ENCODE data around the gene CIAO3. TPM values are rescaled to one million over a fixed set of nuclear protein-coding genes. Genes with fewer than 3 reads are reported as not detected.

Gene CIAO3
- polyA plus RNA-seq, 3 donors: 8.6 to 41.1 (median 11.8) TPM

DNA sequence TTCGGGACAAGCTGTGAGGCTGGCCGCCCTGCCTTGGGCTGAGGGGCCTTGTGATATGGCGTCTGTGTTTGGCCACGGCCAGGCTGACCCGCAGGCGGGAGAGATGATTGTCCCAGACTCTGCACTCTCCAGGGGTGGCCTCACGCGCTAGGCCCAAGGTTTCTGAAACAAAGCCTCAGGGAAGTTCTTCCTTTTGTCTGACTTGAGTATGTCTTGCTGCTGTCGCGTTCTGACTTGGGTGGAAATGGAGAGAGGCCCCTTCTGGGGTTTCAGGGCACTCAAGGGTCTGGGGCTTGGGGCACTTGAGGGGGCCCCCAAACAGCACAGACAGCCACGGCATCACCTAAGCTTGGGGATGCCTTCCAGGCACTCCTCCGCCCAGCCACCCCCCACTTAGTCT is 29.7 kb downstream of the CIAO3 start:
- H3K79me2 ChIP-seq (ENCODE audit: insufficient read depth, low read length): no peaks in the 10 kb centered on the region
- peaks cover 0 to 3% of the 10 kb centered on the region in 2 donors for H3K9me3 ChIP-seq (replicated peaks in 1 of 2; ENCODE audit: control insufficient read depth in 1 of 2, insufficient read depth in 1 of 2, low read length in 2 of 2)
- DNase-seq: no peak
- Mint-ChIP-seq H3K4me1 (peaks cover 4% of the 10 kb centered on the region), H3K27me3 (ENCODE audit: low read depth in 3 of 3) (peaks cover 43 to 74% (median 68%) of the 10 kb centered on the region in 3 donors), H3K27ac (no peak overlapping the region), H3K9me3 (peaks cover 0 to 5% (median 0%) of the 10 kb centered on the region in 7 donors), H3K4me3 (no peak overlapping the region), H3K36me3 (no peaks in the 10 kb centered on the region)
- peaks cover 10 to 18% of the 10 kb centered on the region in 2 donors for H3K4me1 ChIP-seq (ENCODE audit: control insufficient read depth in 1 of 2, insufficient read depth in 2 of 2, low read length in 2 of 2)
- no peak overlapping the region for H3K4me2 ChIP-seq (replicated peaks; ENCODE audit: extremely low read depth, low read length, poor library complexity, severe bottlenecking)
- WGBS (ENCODE audit: insufficient coverage): 74% methylated on average over 8 of the region's 12 CpGs
- H2AFZ ChIP-seq (ENCODE audit: insufficient read depth, low read depth, low read length, poor library complexity, severe bottlenecking): no peak overlapping the region
- H3K4me3 ChIP-seq (replicated peaks in 1 of 3; ENCODE audit: low read depth in 2 of 3, low read length in 3 of 3): no peak overlapping the region
- H3K36me3 ChIP-seq (replicated peaks in 1 of 2; ENCODE audit: control insufficient read depth in 1 of 2, insufficient read depth in 2 of 2, low read length in 2 of 2): no peaks in the 10 kb centered on the region
- TF ChIP-seq, protein P1, sequence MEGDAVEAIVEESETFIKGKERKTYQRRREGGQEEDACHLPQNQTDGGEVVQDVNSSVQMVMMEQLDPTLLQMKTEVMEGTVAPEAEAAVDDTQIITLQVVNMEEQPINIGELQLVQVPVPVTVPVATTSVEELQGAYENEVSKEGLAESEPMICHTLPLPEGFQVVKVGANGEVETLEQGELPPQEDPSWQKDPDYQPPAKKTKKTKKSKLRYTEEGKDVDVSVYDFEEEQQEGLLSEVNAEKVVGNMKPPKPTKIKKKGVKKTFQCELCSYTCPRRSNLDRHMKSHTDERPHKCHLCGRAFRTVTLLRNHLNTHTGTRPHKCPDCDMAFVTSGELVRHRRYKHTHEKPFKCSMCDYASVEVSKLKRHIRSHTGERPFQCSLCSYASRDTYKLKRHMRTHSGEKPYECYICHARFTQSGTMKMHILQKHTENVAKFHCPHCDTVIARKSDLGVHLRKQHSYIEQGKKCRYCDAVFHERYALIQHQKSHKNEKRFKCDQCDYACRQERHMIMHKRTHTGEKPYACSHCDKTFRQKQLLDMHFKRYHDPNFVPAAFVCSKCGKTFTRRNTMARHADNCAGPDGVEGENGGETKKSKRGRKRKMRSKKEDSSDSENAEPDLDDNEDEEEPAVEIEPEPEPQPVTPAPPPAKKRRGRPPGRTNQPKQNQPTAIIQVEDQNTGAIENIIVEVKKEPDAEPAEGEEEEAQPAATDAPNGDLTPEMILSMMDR (IDR thresholded peaks at IDR 0.05): no peak
- no peak overlapping the region for H3K9ac ChIP-seq (ENCODE audit: insufficient read depth, low read length, poor library complexity, severe bottlenecking)
- H3K27ac ChIP-seq (ENCODE audit: low read depth in 1 of 2, low read length in 2 of 2): no peak overlapping the region
- intact Hi-C loops (cut with micrococcal nuclease): loop anchor here (1.0 to 2.0 kb wide), 2 partner anchors 74 kb away; no protein-coding TSS in a partner anchor
- peaks cover 6 to 67% of the 10 kb centered on the region in 2 donors for H3K27me3 ChIP-seq (ENCODE audit: control insufficient read depth in 2 of 2, insufficient read depth in 2 of 2, low read length in 2 of 2)
- H4K20me1 ChIP-seq (ENCODE audit: insufficient read depth, low read length): no peaks in the 10 kb centered on the region

DNA sequence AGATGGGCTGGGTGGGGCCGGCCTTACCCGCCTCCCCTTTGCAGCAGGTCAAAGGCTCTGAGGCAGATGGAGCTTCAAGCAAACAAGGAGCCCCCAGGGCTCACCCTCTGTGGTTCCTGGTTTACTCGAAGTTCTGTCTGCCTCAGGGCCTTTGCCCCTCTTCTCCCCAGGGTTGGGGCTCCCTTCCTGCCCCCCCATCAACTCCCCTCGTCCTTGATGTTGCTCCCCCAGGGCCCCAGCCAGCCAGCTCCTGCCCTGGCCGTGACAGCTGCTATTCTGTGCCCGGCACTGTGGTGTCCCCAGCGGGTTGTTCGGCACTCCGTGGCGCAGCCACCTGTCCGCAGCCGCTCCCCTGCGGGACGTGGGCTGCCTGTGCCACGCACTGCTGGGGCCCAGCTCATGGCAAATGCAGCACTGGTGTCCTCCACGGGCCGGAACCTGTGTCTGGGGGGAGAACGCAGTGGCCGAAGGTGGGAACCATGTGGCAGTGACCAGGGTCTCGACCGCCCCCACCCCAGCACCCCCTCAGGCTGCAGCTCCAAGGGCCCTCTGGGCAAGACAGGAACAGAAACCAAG is 30.2 kb downstream of the CIAO3 start:
- H3K4me2 ChIP-seq (replicated peaks; ENCODE audit: extremely low read depth, low read length, poor library complexity, severe bottlenecking): no peak overlapping the region
- peaks cover 41 to 72% (median 66%) of the 10 kb centered on the region in 3 donors for H3K27me3 Mint-ChIP-seq (ENCODE audit: low read depth in 3 of 3)
- no peak overlapping the region for H3K9ac ChIP-seq (ENCODE audit: insufficient read depth, low read length, poor library complexity, severe bottlenecking)
- no peak for DNase-seq
- no peaks in the 10 kb centered on the region for H3K79me2 ChIP-seq (ENCODE audit: insufficient read depth, low read length)
- H3K4me3 ChIP-seq (replicated peaks in 1 of 3; ENCODE audit: low read depth in 2 of 3, low read length in 3 of 3): no peak overlapping the region
- no peaks in the 10 kb centered on the region for H3K4me1 Mint-ChIP-seq
- no peaks in the 10 kb centered on the region for H3K9me3 ChIP-seq (replicated peaks in 1 of 2; ENCODE audit: control insufficient read depth in 1 of 2, insufficient read depth in 1 of 2, low read length in 2 of 2)
- H3K27ac Mint-ChIP-seq: no peak overlapping the region
- intact Hi-C loops (cut with micrococcal nuclease): loop anchor here (1.0 to 2.0 kb wide), 2 partner anchors 74 to 75 kb away; no protein-coding TSS in a partner anchor
- peaks cover 7 to 13% of the 10 kb centered on the region in 2 donors for H3K4me1 ChIP-seq (ENCODE audit: control insufficient read depth in 1 of 2, insufficient read depth in 2 of 2, low read length in 2 of 2)
- TF ChIP-seq, protein P1 (IDR thresholded peaks at IDR 0.05): no peak
- no peak overlapping the region for H3K27ac ChIP-seq (ENCODE audit: low read depth in 1 of 2, low read length in 2 of 2)
- H3K9me3 Mint-ChIP-seq: peaks cover 0 to 5% (median 0%) of the 10 kb centered on the region in 7 donors
- WGBS (ENCODE audit: insufficient coverage): 75% methylated on average over 21 of the region's 21 CpGs
- no peak overlapping the region for H2AFZ ChIP-seq (ENCODE audit: insufficient read depth, low read depth, low read length, poor library complexity, severe bottlenecking)
- H4K20me1 ChIP-seq (ENCODE audit: insufficient read depth, low read length): no peaks in the 10 kb centered on the region
- H3K4me3 Mint-ChIP-seq: peak overlapping the region in 1 of 2 donors; percentile 26
- H3K36me3 ChIP-seq (replicated peaks in 1 of 2; ENCODE audit: control insufficient read depth in 1 of 2, insufficient read depth in 2 of 2, low read length in 2 of 2): no peaks in the 10 kb centered on the region
- H3K27me3 ChIP-seq (ENCODE audit: control insufficient read depth in 2 of 2, insufficient read depth in 2 of 2, low read length in 2 of 2): peaks cover 3 to 65% of the 10 kb centered on the region in 2 donors
- no peaks in the 10 kb centered on the region for H3K36me3 Mint-ChIP-seq

Data from CD14-positive monocyte (primary cell).